Vagina (tissue), 2 donors: ENCODE data around the gene OXNAD1. TPM values are rescaled to one million over a fixed set of nuclear protein-coding genes. Genes with fewer than 3 reads are reported as not detected.

Experiments used
- DNase-seq, 2 donors: peaks; one replicate each; pipeline ENCODE4 v3.0.0-alpha.2; 2017; ENCODE audit errors: extremely low spot score in 2 of 2
- H3K27ac ChIP-seq: fragments of 200-600 bp; sonication (generic); one replicate; pipeline ENCODE4 v1.5.1; 2019
- H3K27me3 ChIP-seq: fragments of 200-600 bp; sonication (generic); one replicate; pipeline ENCODE4 v1.5.1; 2019
- H3K36me3 ChIP-seq, 2 donors: fragments of 200-600 bp; sonication (generic); one replicate each; pipeline ENCODE4 v1.5.1; 2017 to 2019
- H3K4me1 ChIP-seq: fragments of 200-600 bp; sonication (generic); one replicate; pipeline ENCODE4 v1.5.1; 2019
- H3K4me3 ChIP-seq, 2 donors: fragments of 200-600 bp; sonication (generic); 1 replicate in 1 of 2; 2 replicates in 1 of 2; pipeline ENCODE4 v1.5.1; 2016 to 2019
- H3K9me3 ChIP-seq: fragments of 200-600 bp; sonication (generic); one replicate; pipeline ENCODE4 v1.5.1; 2019
- POLR2A ChIP-seq, 2 donors: fragments of 450-650 bp; IDR thresholded peaks; one replicate each; pipeline ENCODE4 v1.6.1; 2017; ENCODE audit warnings: antibody characterized with exemption in 2 of 2, mild to moderate bottlenecking in 2 of 2, moderate library complexity in 2 of 2
- POLR2AphosphoS5 ChIP-seq, 2 donors: sonication (generic); formaldehyde crosslinking; IDR thresholded peaks; one replicate each; pipeline ENCODE4 v1.9.0; 2017; ENCODE audit warnings: antibody characterized with exemption in 2 of 2, mild to moderate bottlenecking in 2 of 2, low read depth in 1 of 2; ENCODE audit not compliant: insufficient read depth in 1 of 2
- intact Hi-C: fragments of 100-400 bp; cut with DNase I; formaldehyde crosslinking; loops from one replicate; pipeline ENCODE4 v1.15.1; 2023
- total RNA-seq: library from RNA; depleted of rRNA; stranded (reverse); fragments of >200 nt; gene quantifications from one replicate; pipeline ENCODE4 v1.2.3, GENCODE V29; 2016
- TF ChIP-seq, protein P1 (sequence below), 3 experiments: fragments of 450-650 bp in 2 of 3; fragments of 200-600 bp in 1 of 3; sonication (generic) in 1 of 3; IDR thresholded peaks; one replicate each; pipeline ENCODE4 v1.5.1; 2017 to 2019; ENCODE audit warnings: antibody characterized with exemption in 3 of 3, mild to moderate bottlenecking in 2 of 3, moderate library complexity in 2 of 3

OXNAD1 gene
- total RNA-seq, 1 donor from 2014 or later: 30.0 TPM

DNA sequence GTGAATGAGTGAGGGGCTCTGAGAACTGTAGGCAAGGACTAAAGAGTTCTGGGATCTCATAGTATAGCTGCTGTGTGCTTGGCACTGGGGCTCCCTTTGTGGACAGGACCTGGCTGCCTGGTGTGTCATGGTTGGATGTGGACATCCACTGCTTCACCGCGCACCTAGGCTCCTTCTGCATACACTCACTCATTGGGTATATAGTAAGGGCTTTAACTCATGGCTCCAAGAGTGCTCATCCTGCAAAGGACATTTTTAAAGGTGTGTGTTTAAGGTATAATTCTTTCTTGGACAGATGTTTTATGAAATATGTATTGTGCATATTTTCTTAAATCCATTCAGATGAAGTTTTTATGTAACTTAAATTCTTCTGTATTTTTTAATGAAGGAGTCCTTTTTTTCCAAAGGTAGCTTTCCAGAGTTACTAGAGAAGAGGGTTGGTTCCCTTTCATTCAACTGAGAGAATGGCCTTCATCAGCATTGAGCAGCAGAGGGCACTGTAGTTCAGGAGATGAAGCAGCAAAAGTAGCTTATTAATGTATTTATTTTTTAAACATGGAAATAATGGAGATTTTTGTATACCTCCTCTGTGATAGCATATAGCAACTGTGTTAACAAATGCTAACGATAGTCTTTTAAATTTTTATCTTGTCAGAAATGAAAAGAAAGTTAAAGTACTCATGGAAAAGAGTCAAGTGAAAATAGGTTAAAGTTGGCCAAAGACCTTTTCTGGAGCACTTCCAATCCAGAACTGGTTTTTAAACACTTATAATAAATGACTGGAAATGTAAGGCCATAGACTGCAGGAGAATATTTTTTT lies 25.2 kb downstream of the OXNAD1 start:
- no peaks in the 10 kb centered on the region for H3K9me3 ChIP-seq
- intact Hi-C loops: loop anchor here (5.0 kb wide), 1 partner anchor 262 kb away; no protein-coding TSS in a partner anchor
- H3K27ac ChIP-seq: no peak overlapping the region
- no peaks in the 10 kb centered on the region for H3K27me3 ChIP-seq
- no peaks in the 10 kb centered on the region for H3K4me1 ChIP-seq
- TF ChIP-seq, protein P1, sequence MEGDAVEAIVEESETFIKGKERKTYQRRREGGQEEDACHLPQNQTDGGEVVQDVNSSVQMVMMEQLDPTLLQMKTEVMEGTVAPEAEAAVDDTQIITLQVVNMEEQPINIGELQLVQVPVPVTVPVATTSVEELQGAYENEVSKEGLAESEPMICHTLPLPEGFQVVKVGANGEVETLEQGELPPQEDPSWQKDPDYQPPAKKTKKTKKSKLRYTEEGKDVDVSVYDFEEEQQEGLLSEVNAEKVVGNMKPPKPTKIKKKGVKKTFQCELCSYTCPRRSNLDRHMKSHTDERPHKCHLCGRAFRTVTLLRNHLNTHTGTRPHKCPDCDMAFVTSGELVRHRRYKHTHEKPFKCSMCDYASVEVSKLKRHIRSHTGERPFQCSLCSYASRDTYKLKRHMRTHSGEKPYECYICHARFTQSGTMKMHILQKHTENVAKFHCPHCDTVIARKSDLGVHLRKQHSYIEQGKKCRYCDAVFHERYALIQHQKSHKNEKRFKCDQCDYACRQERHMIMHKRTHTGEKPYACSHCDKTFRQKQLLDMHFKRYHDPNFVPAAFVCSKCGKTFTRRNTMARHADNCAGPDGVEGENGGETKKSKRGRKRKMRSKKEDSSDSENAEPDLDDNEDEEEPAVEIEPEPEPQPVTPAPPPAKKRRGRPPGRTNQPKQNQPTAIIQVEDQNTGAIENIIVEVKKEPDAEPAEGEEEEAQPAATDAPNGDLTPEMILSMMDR (IDR thresholded peaks at IDR 0.05): peak; percentile 44 to 92 (median 77)
- no peak for TF ChIP-seq POLR2A (IDR thresholded peaks at IDR 0.05)
- H3K36me3 ChIP-seq: peaks cover 0 to 11% of the 10 kb centered on the region in 2 donors
- H3K4me3 ChIP-seq: no peak overlapping the region
- no peak for DNase-seq

- TF ChIP-seq, protein P1 (IDR thresholded peaks at IDR 0.05): no peak
- intact Hi-C loops: loop anchor here (5.0 kb wide), 1 partner anchor 261 kb away; no protein-coding TSS in a partner anchor
- no peak for DNase-seq
- no peaks in the 10 kb centered on the region for H3K4me1 ChIP-seq
- peaks cover 0 to 13% of the 10 kb centered on the region in 2 donors for H3K36me3 ChIP-seq
- no peak overlapping the region for H3K27ac ChIP-seq
- H3K4me3 ChIP-seq: no peak overlapping the region
- no peaks in the 10 kb centered on the region for H3K27me3 ChIP-seq
- H3K9me3 ChIP-seq: no peaks in the 10 kb centered on the region
Observed at GRCh38 chr3:16290827-16291196, 25.8 kb downstream of the OXNAD1 start.

DNA sequence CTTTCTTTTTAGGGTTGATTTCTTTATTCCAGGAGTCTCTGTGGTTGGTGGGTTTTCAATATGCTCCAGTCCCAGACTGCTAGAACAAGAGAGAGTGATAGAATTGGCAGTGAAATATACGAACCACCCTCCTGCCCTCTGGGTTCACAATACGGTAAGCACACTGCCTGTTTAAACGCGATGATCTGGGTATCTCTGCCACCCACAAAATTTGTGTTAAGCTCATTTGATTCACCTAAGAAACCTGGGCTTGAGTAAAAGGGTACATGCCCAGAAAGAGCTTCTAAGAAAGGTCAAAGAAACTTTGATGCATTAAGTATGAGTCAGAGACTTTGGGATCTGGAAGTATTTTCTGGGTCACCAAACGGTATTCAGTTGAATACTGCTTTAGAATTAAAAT lies 29.8 kb downstream of the OXNAD1 start:
- Histone ChIP-seq H3K9me3 (no peaks in the 10 kb centered on the region), H3K27me3 (no peaks in the 10 kb centered on the region), H3K4me1 (no peaks in the 10 kb centered on the region), H3K4me3 (no peak overlapping the region), H3K36me3 (peaks cover 0 to 11% of the 10 kb centered on the region in 2 donors), H3K27ac (no peak overlapping the region)
- TF ChIP-seq POLR2AphosphoS5 (IDR thresholded peaks at IDR 0.05; ENCODE audit: insufficient read depth in 1 of 2, low read depth in 1 of 2): no peak
- no peak for TF ChIP-seq POLR2A (IDR thresholded peaks at IDR 0.05)
- TF ChIP-seq, protein P1 (IDR thresholded peaks at IDR 0.05): no peak
- DNase-seq: no peak
- intact Hi-C loops: loop anchor here (5.0 kb wide), 1 partner anchor 257 kb away; no protein-coding TSS in a partner anchor

DNA sequence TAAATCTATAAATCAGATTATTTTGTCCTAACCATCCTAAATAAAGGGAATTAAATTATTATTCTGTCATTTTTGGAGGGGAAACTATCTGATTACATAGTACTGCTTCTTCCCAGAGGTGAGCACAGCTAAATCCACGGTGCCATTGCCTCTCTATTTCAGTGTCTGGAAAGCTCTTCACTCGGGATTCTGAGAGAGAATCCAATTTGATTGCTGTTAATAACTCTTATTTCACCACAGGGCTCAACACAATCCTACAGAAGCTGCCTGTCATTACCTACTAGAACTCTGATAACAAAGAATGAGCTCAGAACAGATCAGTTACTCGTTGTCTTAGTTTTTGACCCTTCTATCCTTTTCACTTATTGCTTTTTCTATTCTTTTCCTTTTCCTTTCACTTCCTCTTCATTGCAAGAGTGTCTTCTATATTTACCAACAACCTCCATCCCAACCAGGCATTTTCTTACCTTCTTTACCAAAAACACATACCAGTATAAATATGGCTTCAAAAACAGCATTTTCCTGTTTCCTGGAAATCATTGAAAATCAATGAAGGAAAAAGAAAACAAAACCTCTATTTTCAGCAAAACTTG lies 30.4 kb downstream of the OXNAD1 start:
- DNase-seq: no peak
- no peaks in the 10 kb centered on the region for H3K4me1 ChIP-seq
- H3K27ac ChIP-seq: no peak overlapping the region
- no peak overlapping the region for H3K4me3 ChIP-seq
- intact Hi-C loops: no loop called here
- H3K36me3 ChIP-seq: peaks cover 0 to 11% of the 10 kb centered on the region in 2 donors
- H3K27me3 ChIP-seq: no peaks in the 10 kb centered on the region
- no peaks in the 10 kb centered on the region for H3K9me3 ChIP-seq
- TF ChIP-seq POLR2A (IDR thresholded peaks at IDR 0.05) (no peak), POLR2AphosphoS5 (IDR thresholded peaks at IDR 0.05; ENCODE audit: insufficient read depth in 1 of 2, low read depth in 1 of 2) (no peak)
- TF ChIP-seq, protein P1 (IDR thresholded peaks at IDR 0.05): no peak
